ENCODE results near the gene PAPPA. TPM values are rescaled to one million over a fixed set of nuclear protein-coding genes. Genes with fewer than 3 reads are reported as not detected.

The PAPPA gene
- total and polyA plus RNA-seq, 2 donors from 2014 or later: 4.2 to 10.2 TPM

- TF ChIP-seq CTCF (IDR thresholded peaks at IDR 0.05; ENCODE audit: borderline replicate concordance, extremely low read depth, insufficient read depth): no peak
- DNase-seq: no peak
- Histone ChIP-seq H3K4me3 (ENCODE audit: low read length in 3 of 3) (no peak overlapping the region), H3K36me3 (ENCODE audit: control insufficient read depth in 2 of 3, insufficient read depth in 3 of 3, low read length in 3 of 3) (no peaks in the 10 kb centered on the region), H3K4me1 (ENCODE audit: control insufficient read depth in 2 of 3, insufficient read depth in 2 of 3, low read depth in 1 of 3, low read length in 3 of 3) (peaks cover 0 to 5% (median 4%) of the 10 kb centered on the region in 3 donors), H3K9ac (ENCODE audit: low read length in 3 of 3) (no peak overlapping the region), H3K9me3 (ENCODE audit: control insufficient read depth in 2 of 3, insufficient read depth in 1 of 3, low read length in 3 of 3) (no peaks in the 10 kb centered on the region), H3K27me3 (ENCODE audit: control insufficient read depth, insufficient read depth, low read length) (no peaks in the 10 kb centered on the region), H3K27ac (ENCODE audit: low read depth in 2 of 2, low read length in 2 of 2) (no peak overlapping the region)
- intact Hi-C loops (cut with DNase I): no loop called here
- no peak for FAIRE-seq
Observed at GRCh38 chr9:116366241-116366640, 212.7 kb downstream of the PAPPA start.

GRCh38 chr9:116368680-116369079, 215.1 kb downstream of the PAPPA start:
- H3K27ac ChIP-seq (ENCODE audit: low read depth in 2 of 2, low read length in 2 of 2): no peak overlapping the region
- no peaks in the 10 kb centered on the region for H3K27me3 ChIP-seq (ENCODE audit: control insufficient read depth, insufficient read depth, low read length)
- H3K9ac ChIP-seq (ENCODE audit: low read length in 3 of 3): no peak overlapping the region
- no peak overlapping the region for H3K4me3 ChIP-seq (ENCODE audit: low read length in 3 of 3)
- no peak for FAIRE-seq
- DNase-seq: peak in 4 of 5 donors; percentile 28 to 48 (median 40)
- peaks cover 0 to 4% (median 2%) of the 10 kb centered on the region in 3 donors for H3K4me1 ChIP-seq (ENCODE audit: control insufficient read depth in 2 of 3, insufficient read depth in 2 of 3, low read depth in 1 of 3, low read length in 3 of 3)
- intact Hi-C loops (cut with DNase I): no loop called here
- TF ChIP-seq CTCF (IDR thresholded peaks at IDR 0.05; ENCODE audit: borderline replicate concordance, extremely low read depth, insufficient read depth): no peak
- H3K36me3 ChIP-seq (ENCODE audit: control insufficient read depth in 2 of 3, insufficient read depth in 3 of 3, low read length in 3 of 3): no peaks in the 10 kb centered on the region
- no peaks in the 10 kb centered on the region for H3K9me3 ChIP-seq (ENCODE audit: control insufficient read depth in 2 of 3, insufficient read depth in 1 of 3, low read length in 3 of 3)

- H3K36me3 ChIP-seq (ENCODE audit: control insufficient read depth in 2 of 3, insufficient read depth in 3 of 3, low read length in 3 of 3): no peaks in the 10 kb centered on the region
- no peak overlapping the region for H3K4me3 ChIP-seq (ENCODE audit: low read length in 3 of 3)
- no peaks in the 10 kb centered on the region for H3K9me3 ChIP-seq (ENCODE audit: control insufficient read depth in 2 of 3, insufficient read depth in 1 of 3, low read length in 3 of 3)
- no peak overlapping the region for H3K27ac ChIP-seq (ENCODE audit: low read depth in 2 of 2, low read length in 2 of 2)
- intact Hi-C loops (cut with DNase I): no loop called here
- FAIRE-seq (no peak), DNase-seq (peak in 1 of 5 donors; percentile 39)
- no peaks in the 10 kb centered on the region for H3K27me3 ChIP-seq (ENCODE audit: control insufficient read depth, insufficient read depth, low read length)
- H3K4me1 ChIP-seq (ENCODE audit: control insufficient read depth in 2 of 3, insufficient read depth in 2 of 3, low read depth in 1 of 3, low read length in 3 of 3): peaks cover 0 to 4% (median 2%) of the 10 kb centered on the region in 3 donors
- H3K9ac ChIP-seq (ENCODE audit: low read length in 3 of 3): no peak overlapping the region
- no peak for TF ChIP-seq CTCF (IDR thresholded peaks at IDR 0.05; ENCODE audit: borderline replicate concordance, extremely low read depth, insufficient read depth)
Observed at GRCh38 chr9:116369706-116370105, 216.1 kb downstream of the PAPPA start.

- intact Hi-C loops (cut with DNase I): no loop called here
- peaks cover 0 to 4% (median 2%) of the 10 kb centered on the region in 3 donors for H3K4me1 ChIP-seq (ENCODE audit: control insufficient read depth in 2 of 3, insufficient read depth in 2 of 3, low read depth in 1 of 3, low read length in 3 of 3)
- DNase-seq (no peak), FAIRE-seq (no peak)
- H3K27me3 ChIP-seq (ENCODE audit: control insufficient read depth, insufficient read depth, low read length): no peaks in the 10 kb centered on the region
- no peaks in the 10 kb centered on the region for H3K9me3 ChIP-seq (ENCODE audit: control insufficient read depth in 2 of 3, insufficient read depth in 1 of 3, low read length in 3 of 3)
- no peak overlapping the region for H3K27ac ChIP-seq (ENCODE audit: low read depth in 2 of 2, low read length in 2 of 2)
- no peaks in the 10 kb centered on the region for H3K36me3 ChIP-seq (ENCODE audit: control insufficient read depth in 2 of 3, insufficient read depth in 3 of 3, low read length in 3 of 3)
- H3K9ac ChIP-seq (ENCODE audit: low read length in 3 of 3): no peak overlapping the region
- H3K4me3 ChIP-seq (ENCODE audit: low read length in 3 of 3): no peak overlapping the region
- no peak for TF ChIP-seq CTCF (IDR thresholded peaks at IDR 0.05; ENCODE audit: borderline replicate concordance, extremely low read depth, insufficient read depth)
Observed at GRCh38 chr9:116370556-116370955, 217.0 kb downstream of the PAPPA start.
